Stimulated activated CD8-positive, alpha-beta memory T cell treated with anti-CD3 and anti-CD28 coated beads, Interleukin-15, amount 100 ng/mL, for 24 hours (primary cell): Measurements from ENCODE around the gene MED26.

Source experiments
- DNase-seq: peaks from one replicate; pipeline ENCODE4 v3.0.0-alpha.2; 2020; ENCODE audit warnings: low read depth

Gene MED26

GRCh38 chr19:16613841-16614240 is 14.2 kb downstream of the MED26 start:
- no peak for DNase-seq

GRCh38 chr19:16612636-16613035 is 15.4 kb downstream of the MED26 start:
- no peak for DNase-seq

DNA sequence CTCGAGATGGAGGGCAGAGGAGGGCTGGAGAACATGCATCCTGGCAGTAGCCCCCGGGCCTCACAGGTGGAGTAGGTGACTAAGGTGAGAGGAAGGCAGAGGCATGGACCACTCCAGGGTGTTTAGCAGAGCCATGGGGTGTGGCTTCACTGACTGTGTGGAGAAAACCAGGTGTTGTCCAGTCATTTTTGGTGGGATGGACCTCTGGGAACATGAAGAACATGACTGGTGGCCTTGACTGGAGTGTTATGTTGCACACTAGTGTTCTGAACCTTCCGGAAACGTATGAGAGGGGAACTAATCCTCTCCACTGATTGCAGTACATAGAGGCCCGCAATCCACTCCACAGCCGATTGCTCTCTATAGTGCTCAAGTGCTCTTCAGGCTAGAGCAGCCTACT is 16.9 kb downstream of the MED26 start:
- no peak for DNase-seq

- DNase-seq = no peak
Measured at GRCh38 chr19:16609511-16610200, 18.3 kb downstream of the MED26 start.

GRCh38 chr19:16608290-16608739 is 19.7 kb downstream of the MED26 start:
- no peak for DNase-seq

DNA sequence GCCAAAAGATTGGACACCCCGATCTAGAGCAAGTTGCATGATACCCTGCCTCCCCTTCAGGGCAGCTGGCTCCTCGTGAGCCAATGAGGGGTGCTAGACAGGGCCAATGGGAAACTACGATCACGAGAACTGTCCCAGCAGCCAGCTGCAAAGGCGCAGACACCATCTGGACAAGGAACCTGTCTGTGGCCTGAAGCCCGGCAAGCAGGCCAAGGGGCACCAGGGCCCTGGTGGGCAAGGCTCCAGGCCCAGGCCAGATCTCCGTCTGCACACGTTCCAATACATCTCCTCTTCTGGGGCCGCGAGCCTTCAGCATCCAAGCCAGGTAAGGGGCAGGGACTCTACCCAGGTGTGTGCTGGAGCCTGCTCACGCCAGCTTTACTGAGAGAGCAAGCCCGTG is 20.2 kb downstream of the MED26 start:
- DNase-seq = no peak

- no peak for DNase-seq
Measured at GRCh38 chr19:16605553-16605994, 22.4 kb downstream of the MED26 start.

DNA sequence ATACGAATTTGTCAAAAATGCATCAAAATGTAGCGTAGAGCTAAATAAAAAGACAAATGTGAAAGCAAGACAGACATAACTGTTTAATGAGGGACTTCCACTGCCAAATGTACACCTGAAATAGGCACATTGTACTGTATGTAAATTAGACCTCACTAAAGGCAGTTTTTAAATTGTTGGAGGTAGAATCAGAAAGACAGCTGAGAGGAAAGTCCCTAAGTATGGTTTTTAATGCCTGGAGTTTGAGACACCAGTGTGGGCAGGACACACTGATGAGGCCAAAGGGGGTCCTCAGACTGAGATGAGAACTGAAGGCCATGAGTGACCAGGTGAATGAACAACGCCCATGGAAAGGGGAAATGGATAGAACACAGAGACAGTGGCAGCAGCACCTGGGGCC is 22.9 kb downstream of the MED26 start:
- DNase-seq = no peak

DNA sequence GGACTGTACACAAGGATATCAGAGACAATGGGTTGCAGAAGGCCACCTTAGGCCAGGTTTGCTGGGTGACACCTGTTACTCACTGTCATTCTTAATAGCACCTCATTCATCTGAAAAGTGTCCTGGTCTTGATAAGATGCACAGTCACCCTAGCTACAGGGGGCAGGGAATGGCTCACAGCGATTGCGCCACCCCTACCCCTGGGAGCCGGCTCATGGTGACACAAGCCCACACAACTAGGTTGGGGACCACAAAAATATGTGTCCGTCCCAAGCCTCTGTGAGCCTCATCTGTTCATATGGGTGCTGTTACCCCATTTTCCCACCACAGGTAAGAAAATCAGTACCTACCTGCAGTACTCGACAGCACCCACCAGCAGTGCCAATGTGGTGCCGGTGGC is 23.4 kb downstream of the MED26 start:
- no peak for DNase-seq

GRCh38 chr19:16603090-16603489 is 24.9 kb downstream of the MED26 start:
- no peak for DNase-seq

DNA sequence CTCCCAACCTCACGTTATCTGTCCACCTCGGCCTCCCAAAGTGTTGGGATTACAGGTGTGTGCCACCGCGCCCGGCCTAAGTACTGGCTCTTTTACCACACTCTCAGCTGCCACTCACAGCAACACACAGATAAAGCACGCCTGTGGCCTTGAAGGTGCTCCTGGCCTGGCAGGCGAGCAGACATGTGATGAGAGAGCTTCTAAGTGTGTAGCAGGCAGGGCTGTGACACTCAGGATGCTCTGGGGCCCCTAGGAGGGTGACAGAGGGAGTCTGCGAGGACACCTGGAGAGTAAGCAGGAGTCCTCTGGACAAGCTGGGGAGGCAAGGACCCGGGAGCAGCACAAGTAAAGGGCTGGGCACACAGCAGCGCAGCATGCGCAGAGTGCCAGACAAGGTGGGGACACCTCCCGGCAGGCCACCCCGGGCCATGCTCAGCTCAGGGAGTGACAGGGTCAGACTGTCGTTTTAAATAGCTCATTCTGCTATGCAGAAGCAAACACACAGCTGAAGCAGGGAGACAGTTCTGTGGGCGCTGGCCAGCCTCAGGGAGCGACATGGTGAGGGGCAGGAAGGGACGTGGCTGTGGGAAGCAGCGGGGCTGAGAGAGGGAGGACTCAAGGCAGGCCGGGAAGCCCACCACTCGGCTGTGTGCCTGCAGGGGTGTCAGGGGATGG is 26.5 kb downstream of the MED26 start:
- DNase-seq = no peak

DNA sequence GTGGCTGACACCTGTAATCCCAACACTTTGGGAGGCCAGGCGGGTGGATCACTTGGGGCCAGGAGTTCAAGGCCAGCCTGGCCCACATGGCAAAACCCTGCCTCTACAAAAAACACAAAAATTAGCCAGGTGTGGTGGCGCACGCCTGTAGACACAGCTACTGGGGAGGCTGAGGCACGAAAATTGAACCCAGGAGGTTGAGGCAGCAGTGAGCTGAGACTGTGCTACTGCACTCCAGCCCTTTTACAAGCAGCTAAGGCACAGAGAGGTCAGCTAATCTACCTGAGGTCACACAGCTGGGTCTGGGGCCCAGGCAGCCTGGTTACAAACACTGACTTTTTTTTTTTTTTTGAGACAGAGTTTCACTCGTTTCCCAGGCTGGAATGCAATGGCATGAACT is 27.2 kb downstream of the MED26 start:
- no peak for DNase-seq

DNA sequence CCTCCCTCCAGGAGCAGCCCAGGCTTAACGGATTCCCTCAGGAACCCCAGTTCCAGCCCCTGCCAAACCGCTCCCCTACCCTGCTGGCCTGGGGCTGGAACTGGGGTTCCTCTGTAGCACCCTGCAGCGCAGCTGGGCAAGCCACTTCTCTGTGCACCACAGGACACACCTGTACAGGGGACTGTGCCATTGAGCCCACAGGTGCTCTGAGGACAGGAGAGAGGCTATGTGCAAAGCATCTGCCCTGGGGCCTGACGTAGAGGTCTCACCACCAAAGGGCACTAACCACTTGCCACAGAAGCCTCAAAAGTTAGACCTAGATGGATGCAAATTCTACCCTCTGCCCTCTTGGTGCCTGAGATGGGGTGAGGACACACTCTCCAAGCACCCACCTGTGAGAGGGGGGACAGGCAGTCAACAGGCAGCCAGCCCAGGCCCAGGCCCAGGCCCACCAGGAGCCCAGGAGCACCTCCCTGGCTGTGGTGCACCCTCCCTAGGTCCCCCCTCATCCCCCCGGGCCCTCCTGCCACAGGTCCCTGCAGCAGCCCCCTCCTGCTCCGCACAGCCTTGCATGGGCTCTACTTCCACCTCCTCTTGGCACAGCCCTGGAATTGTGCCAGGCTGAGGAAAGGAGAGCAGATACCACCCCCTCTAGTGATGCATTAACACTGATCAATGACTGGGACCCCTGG is 28.2 kb downstream of the MED26 start:
- no peak for DNase-seq

GRCh38 chr19:16598848-16599247 is 29.2 kb downstream of the MED26 start:
- DNase-seq = no peak

- DNase-seq = no peak
Measured at GRCh38 chr19:16596399-16596798, 31.6 kb downstream of the MED26 start.

- DNase-seq = no peak
Measured at GRCh38 chr19:16595097-16595496, 32.9 kb downstream of the MED26 start.

DNA sequence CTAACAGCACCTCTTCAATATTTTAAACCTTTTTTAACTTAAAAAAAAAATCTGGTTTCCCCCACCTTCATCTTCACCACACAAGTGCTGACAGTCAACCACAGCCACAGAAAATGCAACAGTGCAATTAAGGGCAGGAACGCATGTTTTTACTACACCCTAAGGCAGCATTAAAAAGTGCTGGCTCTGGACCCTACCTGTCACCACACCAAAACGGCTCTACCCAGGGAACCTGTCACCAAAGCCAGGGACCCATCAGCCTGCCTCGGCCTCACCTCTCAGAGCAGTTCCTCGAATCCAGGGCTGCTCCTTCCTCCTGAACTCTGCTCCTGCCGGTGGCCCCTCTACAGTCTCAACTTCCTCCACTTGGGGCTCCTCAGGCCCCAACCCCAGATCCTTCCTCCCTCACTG is 33.3 kb downstream of the MED26 start:
- no peak for DNase-seq

GRCh38 chr19:16594131-16594586 is 33.8 kb downstream of the MED26 start:
- DNase-seq = no peak

GRCh38 chr19:16593181-16593580 is 34.8 kb downstream of the MED26 start:
- no peak for DNase-seq

DNA sequence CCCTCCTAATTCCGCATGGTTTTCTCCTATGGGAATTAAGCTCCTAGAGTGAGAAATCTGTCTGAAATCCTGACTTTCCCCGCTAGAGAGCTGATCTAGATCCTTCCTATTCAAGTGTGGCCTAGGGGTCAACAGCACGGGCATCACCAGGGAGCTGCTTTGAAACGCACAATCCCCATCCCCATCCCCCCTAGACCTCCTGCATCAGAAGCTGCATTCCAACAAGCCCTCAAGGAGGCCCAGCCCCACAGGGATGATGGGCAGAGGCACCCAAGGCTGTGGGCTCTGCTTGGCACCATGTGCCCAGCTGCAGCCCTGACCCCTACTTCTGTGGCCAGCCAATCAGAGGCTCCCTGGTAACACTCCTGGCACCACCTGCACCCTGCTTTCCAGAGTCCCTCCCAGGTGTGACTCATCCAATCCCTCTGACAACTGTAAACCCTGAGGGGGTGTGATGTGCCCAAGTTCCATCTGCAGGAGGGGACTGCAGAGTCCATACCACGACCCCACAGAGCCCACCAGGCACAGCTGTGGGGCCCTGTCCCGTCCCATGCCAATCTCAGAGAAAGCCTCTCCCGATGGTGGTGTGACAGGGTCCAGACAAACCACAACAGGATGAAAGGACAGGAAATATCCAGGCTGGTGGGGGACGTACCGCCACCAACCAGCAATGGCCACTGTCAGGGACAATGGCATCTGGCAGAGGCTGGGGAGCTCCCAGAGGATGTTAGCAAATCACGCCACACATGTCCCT is 36.0 kb downstream of the MED26 start:
- DNase-seq = no peak

- no peak for DNase-seq
Measured at GRCh38 chr19:16590876-16591802, 36.9 kb downstream of the MED26 start.
